GM19395 (cell line): ENCODE data around the gene DPH1.

ENCODE experiments used
- ATAC-seq: cut with Tn5 transposase; IDR thresholded peaks from one replicate; pipeline ENCODE4 v1.9.1; 2021; ENCODE audit warnings: mild to moderate bottlenecking, moderate library complexity; ENCODE audit not compliant: unreplicated experiment

DPH1 gene

GRCh38 chr17:2076087-2076984 lies 46.4 kb downstream of the DPH1 start:
- ATAC-seq = no peak

GRCh38 chr17:2077040-2077439 lies 47.1 kb downstream of the DPH1 start:
- ATAC-seq = no peak

DNA sequence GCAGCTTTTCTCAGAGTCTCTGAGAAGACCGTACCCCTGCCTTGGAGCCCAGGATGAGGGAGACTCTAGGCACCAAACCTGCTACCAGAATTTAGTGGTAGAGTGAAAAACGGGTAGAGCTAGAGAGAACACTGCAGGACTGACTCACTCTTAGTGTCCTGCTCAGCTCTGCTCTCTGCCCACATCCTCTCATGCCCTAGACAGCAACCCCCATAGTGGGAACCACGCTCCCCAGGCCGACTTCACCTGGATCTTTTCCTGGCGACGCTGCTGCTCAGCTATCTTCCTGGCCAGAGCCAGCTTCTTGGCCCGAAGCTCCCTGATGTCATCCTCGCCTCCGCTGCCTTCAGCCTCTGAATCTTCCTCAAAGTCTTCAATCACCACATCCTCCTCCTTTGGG lies 51.6 kb downstream of the DPH1 start:
- ATAC-seq = no peak

DNA sequence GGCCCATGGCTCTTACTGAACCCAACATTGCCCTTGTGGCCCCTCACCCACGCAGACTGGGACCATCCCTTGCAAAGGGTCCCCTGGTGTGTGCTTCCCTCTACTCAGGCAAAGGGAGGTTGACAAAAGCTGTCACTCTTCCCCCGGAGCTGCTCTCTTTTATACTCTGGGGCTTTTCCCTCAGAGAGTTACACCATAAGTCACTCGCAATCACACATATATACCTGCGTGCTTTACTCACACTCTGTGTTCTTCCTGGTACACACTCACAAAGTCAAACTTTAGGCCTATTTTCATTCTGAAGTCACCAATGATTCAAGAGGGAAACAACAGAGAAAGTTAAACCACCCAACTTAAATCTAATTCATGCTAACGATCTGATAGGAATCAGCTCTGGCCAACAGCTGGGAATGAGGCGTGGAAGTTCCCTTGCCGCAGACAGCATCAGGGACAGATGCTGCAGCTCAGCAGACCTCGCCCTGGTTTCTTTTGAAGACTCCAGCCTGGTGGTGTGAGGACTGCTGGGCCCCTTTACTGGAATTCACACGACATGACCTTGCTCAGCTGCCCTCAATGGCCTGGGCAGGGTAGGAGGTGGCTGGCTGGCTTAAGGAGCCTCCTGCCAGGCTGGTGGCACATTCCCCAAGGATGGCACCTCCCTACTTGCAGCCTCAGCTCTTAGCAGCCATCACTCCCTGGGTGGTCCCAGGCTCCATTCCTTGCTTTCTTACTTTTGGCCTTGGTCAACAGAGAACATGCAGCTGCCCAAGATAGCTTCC lies 52.2 kb downstream of the DPH1 start:
- no peak for ATAC-seq

- ATAC-seq = peak; percentile 54
Observed at GRCh38 chr17:2083613-2084035, 53.7 kb downstream of the DPH1 start.

DNA sequence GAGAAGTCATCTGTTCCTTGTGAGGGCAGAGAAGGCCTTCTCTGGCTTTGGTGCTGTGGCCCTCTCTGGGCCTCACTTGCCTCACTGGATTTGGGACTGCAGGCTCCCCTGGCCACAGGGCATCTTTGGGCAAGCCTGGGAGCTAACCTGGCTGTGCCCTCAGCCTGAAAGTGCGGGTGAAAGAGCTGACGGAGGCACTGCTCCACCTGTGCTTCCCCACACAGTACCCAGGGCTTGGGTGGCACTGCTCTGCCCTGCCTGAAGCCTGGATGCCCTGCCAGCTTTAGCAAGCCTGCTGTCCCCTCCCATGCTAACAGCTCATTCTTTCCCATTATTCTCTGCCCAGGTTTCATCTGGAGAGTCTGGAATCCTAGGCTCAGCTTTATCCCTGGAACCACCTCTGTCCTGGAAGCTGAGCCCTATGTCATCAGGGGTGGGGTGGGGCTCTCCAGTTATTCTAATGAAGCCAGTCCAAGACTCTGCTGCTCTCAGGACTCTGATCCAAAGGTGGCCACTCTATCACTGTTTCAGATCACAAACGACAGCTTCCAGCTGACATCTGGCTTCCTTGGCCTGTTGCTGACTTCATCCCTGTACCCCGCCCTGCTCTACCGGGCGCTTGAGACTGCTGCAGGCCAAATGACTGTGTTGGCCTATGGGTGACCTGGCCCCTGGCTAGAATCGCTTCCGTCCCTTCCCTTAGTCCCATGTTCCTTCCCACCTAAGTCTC lies 54.2 kb downstream of the DPH1 start:
- ATAC-seq = no peak

GRCh38 chr17:2084766-2085647 lies 55.1 kb downstream of the DPH1 start:
- ATAC-seq = no peak

GRCh38 chr17:2085648-2085949 lies 55.6 kb downstream of the DPH1 start:
- no peak for ATAC-seq

DNA sequence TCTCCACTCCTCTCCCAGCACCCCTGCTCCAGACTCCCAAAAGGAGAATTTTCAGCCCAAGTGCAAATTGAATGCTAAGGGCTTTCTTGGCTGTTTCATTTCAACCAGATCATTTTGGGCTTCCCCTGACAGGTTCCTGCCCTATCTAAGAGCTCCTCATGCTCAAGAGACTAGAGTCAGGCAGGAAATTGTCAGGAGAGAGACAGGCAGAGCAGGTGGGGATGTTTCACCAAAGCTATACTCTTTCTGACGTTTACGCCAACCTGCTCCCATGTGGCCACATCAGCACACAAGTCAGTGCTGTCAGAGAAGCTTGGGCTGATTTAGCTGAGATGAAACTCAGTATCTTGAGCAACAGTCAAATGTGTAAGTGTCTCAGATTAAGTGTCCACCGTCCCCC lies 56.4 kb downstream of the DPH1 start:
- ATAC-seq = no peak

DNA sequence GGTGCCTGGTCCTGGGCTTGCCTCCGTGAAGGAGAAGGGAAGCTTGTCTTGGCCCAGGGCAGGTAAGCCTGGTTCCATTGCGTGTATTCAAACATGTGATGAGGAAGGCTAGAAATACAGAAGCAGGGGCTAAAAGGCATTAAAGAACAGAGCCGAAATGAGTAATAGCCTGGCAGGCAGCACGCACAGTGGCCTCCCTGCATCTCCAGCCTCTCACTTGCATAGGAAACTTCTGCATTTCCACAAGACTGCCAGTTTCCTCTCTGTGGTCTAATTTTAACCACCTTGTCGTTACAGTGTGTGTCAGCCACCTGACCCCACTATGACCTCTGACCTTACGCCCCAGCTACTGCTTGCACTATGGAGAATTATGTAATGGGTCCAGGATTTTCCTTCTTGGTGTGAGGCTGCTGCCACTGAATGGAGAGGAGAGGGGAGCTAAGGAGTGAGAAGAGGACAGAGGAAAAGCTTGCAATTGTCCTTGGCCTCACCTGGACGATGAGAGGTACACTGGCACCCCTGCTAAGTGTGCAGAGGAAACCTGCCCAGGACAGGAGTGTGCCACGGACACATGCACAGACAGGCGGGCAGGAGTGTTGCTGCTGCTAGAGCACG lies 57.8 kb downstream of the DPH1 start:
- ATAC-seq = no peak

GRCh38 chr17:2089021-2089422 lies 59.1 kb downstream of the DPH1 start:
- ATAC-seq = peak; percentile 29

DNA sequence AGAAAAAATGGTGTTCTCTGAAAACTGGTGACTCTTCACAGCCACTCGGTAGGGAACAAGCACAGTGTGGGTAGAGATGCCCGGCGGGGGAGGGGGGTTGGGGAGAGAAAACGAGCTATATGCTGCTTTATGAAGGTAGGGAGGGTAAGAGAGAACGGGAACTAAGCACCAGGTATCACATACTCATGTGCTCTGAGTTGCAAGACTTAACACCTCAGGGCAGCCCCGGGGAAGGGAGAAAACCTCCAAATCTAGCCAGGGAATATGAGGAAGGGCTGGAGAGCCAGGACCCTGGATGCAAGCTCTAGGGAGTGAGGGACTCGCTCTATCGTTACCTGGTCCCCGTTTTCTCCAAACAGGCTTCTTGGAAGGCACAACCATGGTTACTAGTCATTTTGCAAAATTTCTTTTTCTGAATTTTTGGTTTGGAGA lies 60.3 kb downstream of the DPH1 start:
- ATAC-seq = no peak

DNA sequence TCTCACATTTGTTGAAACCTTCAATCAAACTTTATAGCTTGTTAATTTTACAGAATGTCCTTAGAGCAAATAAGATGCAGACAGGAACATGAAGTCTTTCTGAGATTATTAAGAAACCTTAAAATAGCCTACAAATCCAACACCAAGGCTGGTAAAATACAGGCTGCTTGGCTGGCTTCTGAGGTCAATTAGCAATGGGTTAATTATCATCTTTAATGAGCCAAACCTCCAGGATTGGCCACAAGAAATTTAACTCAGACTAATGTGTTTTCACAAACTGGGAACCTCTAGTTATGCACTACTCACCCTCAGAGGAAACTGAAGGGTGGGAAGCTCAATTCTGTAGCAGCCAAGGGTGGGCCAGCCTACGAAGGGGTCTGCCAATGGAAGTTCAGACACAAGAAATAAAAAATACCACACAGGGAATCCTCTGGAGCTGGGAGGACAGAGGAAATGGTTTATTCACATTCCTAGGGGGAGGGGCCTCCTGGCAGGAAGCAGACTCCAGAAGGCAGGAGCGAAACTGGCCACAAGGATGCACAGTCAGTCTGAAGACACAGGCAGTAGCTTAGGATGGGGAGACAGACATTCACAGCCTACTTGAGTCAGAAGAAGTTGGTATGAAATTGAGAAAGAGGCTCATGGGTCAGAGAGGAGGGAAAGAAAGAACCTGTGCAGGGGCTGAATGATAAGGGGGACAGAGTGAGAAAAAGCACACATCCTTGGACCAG lies 61.0 kb downstream of the DPH1 start:
- ATAC-seq = no peak

DNA sequence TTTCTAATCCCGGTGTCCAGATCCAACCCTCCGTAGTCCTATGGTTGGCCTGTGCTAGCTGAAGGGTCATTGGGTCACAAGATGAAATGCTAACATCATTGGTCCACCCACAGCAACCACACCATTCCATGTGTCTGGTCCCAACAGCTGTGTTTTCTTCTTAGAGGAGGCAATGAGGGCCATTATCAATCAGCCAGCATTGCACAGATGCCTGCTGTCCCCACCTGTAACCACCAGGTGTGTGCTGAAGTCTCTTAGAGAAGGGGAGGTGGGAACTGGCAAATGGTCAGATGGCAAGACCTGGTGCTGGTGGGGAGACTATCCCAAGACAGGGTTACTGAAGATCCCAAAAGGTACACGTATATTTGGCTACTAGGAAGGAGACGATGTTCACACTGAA lies 62.3 kb downstream of the DPH1 start:
- no peak for ATAC-seq

- no peak for ATAC-seq
Observed at GRCh38 chr17:2093349-2093748, 63.4 kb downstream of the DPH1 start.
